ENCODE results near the gene NTRK3.

GRCh38 chr15:87944050-87944449, 312.5 kb downstream of the NTRK3 start:
- no peak for TF ChIP-seq CTCF (IDR thresholded peaks at IDR 0.05; ENCODE audit: low read depth, low read length, missing input control)
- no peak for TF ChIP-seq EGR1 (IDR thresholded peaks at IDR 0.05; ENCODE audit: low read depth in 2 of 2)
- no peak for TF ChIP-seq HNF4A (conservative IDR thresholded peaks at IDR 0.05)
- TF ChIP-seq JUND (IDR thresholded peaks at IDR 0.05): no peak
